Retinal pigment epithelial cell (primary cell): Measurements from ENCODE around the gene SLITRK5.

Experiments used
- DNase-seq: peaks from one replicate; pipeline ENCODE4 v3.0.0-alpha.2; 2010; ENCODE audit warnings: low read depth
- H3K4me3 ChIP-seq: 2 replicates; pipeline ENCODE4 v1.5.1; 2011; ENCODE audit warnings: mild to moderate bottlenecking, low read length, control low read depth, moderate library complexity
- CTCF ChIP-seq: conservative IDR thresholded peaks from 2 replicates; pipeline ENCODE4 v1.5.1; 2011; ENCODE audit warnings: low read depth, low read length, control low read depth, inconsistent platforms

Gene SLITRK5

GRCh38 chr13:87671031-87671752 is at the start of gene SLITRK5:
TSS of gene SLITRK5 (plus strand) at chr13:87671371. CDS start at chr13:87675389, 4,018 bp downstream.
- TF ChIP-seq CTCF: peak; percentile 87
- DNase-seq: no peak
- peak within 1 kb of the TSS; percentile 73 for H3K4me3 ChIP-seq

- DNase-seq: no peak
- no peak for TF ChIP-seq CTCF
- no peak overlapping the region for H3K4me3 ChIP-seq
These were observed 48.2 kb upstream of the SLITRK5 start for GRCh38 chr13:87622971-87623370.

GRCh38 chr13:87656306-87656705 is 14.9 kb upstream of the SLITRK5 start:
- peak; percentile 83 for DNase-seq
- no peak overlapping the region for H3K4me3 ChIP-seq
- TF ChIP-seq CTCF: no peak

- TF ChIP-seq CTCF: no peak
- DNase-seq: no peak
- no peak overlapping the region for H3K4me3 ChIP-seq
These were observed 9.7 kb upstream of the SLITRK5 start for GRCh38 chr13:87661471-87661870.

GRCh38 chr13:87666831-87667230 is 4.3 kb upstream of the SLITRK5 start:
- DNase-seq: no peak
- TF ChIP-seq CTCF: no peak

GRCh38 chr13:87667686-87668085 is 3.5 kb upstream of the SLITRK5 start:
- DNase-seq: no peak
- no peak overlapping the region for H3K4me3 ChIP-seq
- TF ChIP-seq CTCF: no peak

More at GRCh38 chr13:87666831-87667230, 4.3 kb upstream of the SLITRK5 start:
- H3K4me3 ChIP-seq: no peak overlapping the region

GRCh38 chr13:87669379-87669978 is 1.7 kb upstream of the SLITRK5 start:
- DNase-seq: no peak

More at GRCh38 chr13:87669379-87669978, 1.7 kb upstream of the SLITRK5 start:
- TF ChIP-seq CTCF: peak; percentile 75
- H3K4me3 ChIP-seq: no peak overlapping the region
